HG03432 (cell line): Measurements from ENCODE around the gene USP36.
"Not testable (repeated sequence)": the region's sequence is repeated elsewhere in the genome, so short reads cannot be mapped to it uniquely, and the experiment has no call there.

ENCODE experiments used
- ATAC-seq: cut with Tn5 transposase; IDR thresholded peaks from one replicate; pipeline ENCODE4 v1.9.1; 2021; ENCODE audit warnings: mild to moderate bottlenecking, moderate library complexity; ENCODE audit not compliant: unreplicated experiment

The USP36 gene

DNA sequence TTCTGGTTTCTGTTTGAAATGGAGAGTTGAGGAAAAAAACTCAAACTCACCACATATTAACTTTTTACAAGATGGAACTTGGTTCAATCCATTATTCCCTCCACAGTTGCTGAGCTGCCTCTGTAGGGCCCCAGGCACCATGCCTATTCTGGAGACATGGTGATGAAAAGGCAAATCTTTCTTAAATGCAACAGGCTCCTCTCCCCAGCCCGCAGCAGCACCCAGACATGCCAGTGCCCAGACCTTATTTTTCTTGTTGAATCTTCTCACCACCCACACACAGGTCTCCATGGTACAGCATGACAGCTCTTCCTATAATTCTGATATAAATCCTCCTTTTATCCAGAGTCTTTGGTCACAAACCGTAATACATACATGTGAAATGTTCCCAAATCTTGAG lies 66.2 kb downstream of the USP36 start:
- no peak for ATAC-seq

- no peak for ATAC-seq
These were observed 68.7 kb downstream of the USP36 start for GRCh38 chr17:78771758-78772382.

GRCh38 chr17:78769196-78769773 lies 71.3 kb downstream of the USP36 start:
- no peak for ATAC-seq

- no peak for ATAC-seq
These were observed 72.8 kb downstream of the USP36 start for GRCh38 chr17:78767806-78768205.

DNA sequence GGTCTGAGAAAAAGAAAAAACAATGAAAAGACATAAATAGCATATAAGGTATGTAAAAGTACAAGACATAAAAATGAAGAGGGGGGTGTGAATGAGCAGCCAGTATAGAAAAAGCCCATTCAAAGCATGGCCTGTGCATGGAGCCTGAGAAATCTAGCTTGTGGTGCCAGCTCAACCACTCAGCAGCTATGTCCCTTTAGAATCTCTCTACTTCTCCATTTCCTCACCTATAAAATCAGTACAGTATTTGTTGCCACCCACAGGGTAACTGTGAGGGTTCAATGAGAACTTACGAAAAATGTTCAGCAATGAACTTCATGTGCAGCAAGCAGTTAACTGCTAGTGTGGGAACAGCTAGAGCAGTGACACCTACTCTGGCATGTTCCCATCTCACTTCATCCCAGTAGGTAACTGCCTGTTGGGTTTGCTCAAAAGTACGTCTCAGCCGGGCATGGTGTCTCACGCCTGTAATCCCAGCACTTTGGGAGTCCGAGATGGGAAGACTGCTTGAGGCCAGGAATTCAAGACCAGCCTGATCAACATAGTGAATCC lies 73.8 kb downstream of the USP36 start:
- ATAC-seq: no peak

DNA sequence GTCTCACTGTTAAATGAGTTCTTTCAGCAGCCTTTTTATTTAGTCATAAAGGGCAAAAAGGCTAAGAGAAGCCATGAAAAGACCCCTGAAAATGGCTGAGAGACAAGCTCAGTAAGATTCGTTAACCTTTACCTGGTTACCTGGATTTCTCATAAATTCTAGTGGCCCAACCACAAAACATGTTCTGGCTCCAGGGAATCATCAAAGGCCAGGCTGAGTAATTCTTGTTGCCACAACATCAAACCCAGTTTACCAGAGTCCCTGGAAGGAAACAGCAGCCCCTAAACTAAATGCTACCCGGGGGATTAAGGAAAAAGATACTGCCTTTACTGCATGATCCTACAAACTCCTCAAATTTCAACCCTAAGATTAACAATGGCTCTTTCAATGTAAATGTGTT lies 74.4 kb downstream of the USP36 start:
- ATAC-seq: no peak

- no peak for ATAC-seq
These were observed 74.8 kb downstream of the USP36 start for GRCh38 chr17:78765821-78766220.

DNA sequence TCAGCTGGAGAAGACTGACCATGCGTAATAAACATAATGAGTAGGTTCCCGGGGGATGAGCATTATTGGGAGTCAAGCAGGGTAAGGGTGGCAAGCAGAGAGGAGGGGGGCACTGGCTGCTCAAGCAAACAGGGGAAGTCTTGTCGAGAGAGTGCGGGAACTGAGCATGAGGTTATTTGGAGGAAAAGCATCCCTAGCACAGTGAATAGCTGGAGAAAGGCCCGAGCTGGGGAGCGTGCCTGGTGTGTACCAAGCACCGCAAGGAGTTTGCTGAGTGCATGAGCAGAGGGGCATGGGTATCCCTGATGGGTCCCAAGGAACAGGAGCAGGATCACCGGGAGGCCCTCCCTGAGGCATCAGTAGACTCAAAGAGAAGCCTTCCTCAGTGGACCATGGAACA lies 75.7 kb downstream of the USP36 start:
- ATAC-seq: no peak

GRCh38 chr17:78763561-78763960 lies 77.1 kb downstream of the USP36 start:
- ATAC-seq: no peak

- no peak for ATAC-seq
These were observed 78.7 kb downstream of the USP36 start for GRCh38 chr17:78761789-78762406.

- ATAC-seq: no peak
These were observed 80.7 kb downstream of the USP36 start for GRCh38 chr17:78759969-78760352.

DNA sequence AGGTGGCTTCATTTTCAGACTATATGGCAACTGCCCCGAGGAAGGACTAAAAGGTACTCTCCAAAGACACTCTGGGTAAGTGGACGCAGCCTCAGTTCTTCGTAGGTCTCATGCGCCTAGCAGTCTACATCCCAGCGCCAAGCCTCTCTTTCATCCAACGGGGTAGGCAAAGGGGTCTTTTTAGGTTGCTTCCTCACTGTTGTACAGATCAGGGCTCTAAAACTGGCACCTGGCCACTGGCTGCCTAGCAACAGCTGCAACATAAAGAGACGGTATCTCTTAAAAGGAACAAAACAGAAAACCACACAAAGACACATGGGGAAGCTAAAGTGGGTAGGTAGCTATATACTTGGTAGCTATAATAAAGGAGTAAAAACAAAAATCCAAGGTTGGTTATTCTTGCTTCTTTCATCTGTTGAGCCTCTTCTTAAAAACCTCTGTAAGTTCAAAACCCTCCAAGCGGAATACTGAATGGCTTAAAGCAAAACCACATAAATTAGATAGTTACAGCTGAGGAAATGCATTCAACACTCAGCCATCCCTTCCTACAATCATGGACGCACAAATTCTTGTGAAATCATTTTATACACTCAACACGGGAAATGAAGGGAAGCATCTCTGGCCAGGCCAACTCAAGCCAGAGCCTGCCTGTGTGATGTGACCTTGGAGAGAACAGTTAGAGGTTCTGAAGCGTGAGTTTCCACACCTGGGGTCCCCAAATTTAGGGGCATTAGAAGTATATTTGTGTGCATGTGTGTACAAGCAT lies 81.2 kb downstream of the USP36 start:
- peak; percentile 66 for ATAC-seq

GRCh38 chr17:78753316-78754250 lies 87.0 kb downstream of the USP36 start:
- no peak for ATAC-seq

- no peak for ATAC-seq
These were observed 89.0 kb downstream of the USP36 start for GRCh38 chr17:78751447-78752161.

DNA sequence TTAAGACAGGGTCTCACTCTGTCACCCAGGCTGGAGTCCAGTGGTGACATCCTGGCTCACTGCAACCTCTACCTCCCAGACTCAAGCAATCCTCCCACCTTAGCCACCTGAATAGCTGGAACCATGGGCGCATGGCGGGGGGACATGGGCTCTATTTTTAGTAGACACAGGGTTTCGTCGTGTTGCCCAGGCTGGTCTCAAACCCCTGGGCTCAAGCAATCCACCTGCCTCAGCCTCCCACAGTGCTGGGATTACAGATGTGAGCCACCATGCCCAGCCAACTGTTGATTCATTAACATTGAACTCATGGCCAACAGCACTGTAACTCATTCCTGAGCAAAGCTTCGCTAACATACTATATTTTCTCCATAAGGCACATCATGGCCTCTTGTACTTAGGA lies 89.6 kb downstream of the USP36 start:
- ATAC-seq: not testable (repeated sequence)

- ATAC-seq: peak; percentile 50
These were observed 91.8 kb downstream of the USP36 start for GRCh38 chr17:78748730-78749317.

GRCh38 chr17:78748048-78748729 lies 92.4 kb downstream of the USP36 start:
- ATAC-seq: peak; percentile 51

DNA sequence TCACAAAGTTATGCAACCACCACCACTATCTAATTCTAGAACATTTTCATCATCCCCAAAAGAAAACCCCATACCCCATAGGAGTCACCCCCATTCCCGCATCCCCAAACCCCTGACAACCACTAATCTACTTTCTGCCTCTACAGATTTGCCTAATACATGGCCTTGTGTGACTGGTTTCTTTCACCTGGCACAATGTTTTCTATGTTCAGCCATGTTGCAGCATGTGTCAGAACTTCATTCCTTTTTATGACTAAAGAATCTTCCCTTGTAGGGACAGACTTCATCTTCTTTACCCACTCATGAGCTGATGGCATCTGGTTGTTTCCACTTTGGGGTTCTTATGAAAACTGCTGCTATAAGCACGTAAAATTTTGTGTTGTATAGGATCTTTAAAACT lies 93.1 kb downstream of the USP36 start:
- no peak for ATAC-seq

DNA sequence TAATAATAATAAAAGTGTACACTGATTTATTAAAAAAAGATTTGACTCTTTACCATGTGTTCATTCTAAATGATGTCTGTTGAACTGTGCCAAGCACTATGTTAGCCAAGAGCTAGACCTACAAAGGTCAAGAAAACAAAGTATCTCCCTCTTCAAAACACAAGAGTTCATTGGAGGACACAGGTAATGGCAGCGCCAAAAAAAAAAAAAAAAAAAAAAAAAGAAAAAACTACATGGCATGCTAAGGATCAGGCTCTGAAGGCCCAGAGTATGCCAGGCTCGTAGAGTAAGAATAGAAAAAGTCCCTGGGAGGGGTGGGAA lies 93.7 kb downstream of the USP36 start:
- ATAC-seq: no peak
